GM12878 (cell line): ENCODE measurements around the gene KIAA1671. TPM values are rescaled to one million over a fixed set of nuclear protein-coding genes. Genes with fewer than 3 reads are reported as not detected.

ENCODE experiments used
- ATAC-seq: fragments of 200-7000 bp; cut with Tn5 transposase; 3 replicates; pipeline ENCODE4 v1.9.1; 2020; ENCODE audit warnings: mild to moderate bottlenecking, moderate library complexity
- BruUV-seq: library from RNA; stranded (reverse); fragments of 400-500 nt; replicated peaks from 2 replicates; lab custom pipeline; 2021; lab: Mats Ljungman, UMichigan
- CTCF ChIA-PET: fragments of 300-600 bp; sonication (Branson Sonifier 250); formaldehyde crosslinking; extraction: SDS; loops from one replicate; lab custom pipeline; 2021; ENCODE audit warnings: inconsistent platforms; lab: Yijun Ruan, JAX
- POLR2A ChIA-PET: fragments of 350-600 bp; formaldehyde crosslinking; extraction: SDS; loops from one replicate; lab custom pipeline; 2021; ENCODE audit warnings: inconsistent platforms; lab: Charles Lee
- RAD21 ChIA-PET: fragments of 300-600 bp; sonication (Branson Sonifier 250); formaldehyde crosslinking; loops from one replicate; lab custom pipeline; 2023; ENCODE audit warnings: antibody characterized with exemption; ENCODE audit not compliant: unreplicated experiment; lab: Charles Lee
- SMC1A ChIA-PET: fragments of 300-600 bp; sonication (Branson Sonifier 250); formaldehyde crosslinking; loops from one replicate; lab custom pipeline; 2023; ENCODE audit not compliant: unreplicated experiment, uncharacterized antibody; lab: Charles Lee
- DNase-seq: peaks from one replicate; pipeline ENCODE4 v3.0.0-alpha.2; 2011; ENCODE audit warnings: low read depth, low spot score
- FAIRE-seq: peaks from 3 replicates; lab custom pipeline; 2011; peaks lifted over from hg19 to GRCh38; lab: Jason Lieb, UNC
- H2AFZ ChIP-seq: 2 replicates; pipeline ENCODE4 v1.6.0; 2011; ENCODE audit warnings: low read depth, low read length, control low read depth; ENCODE audit not compliant: control insufficient read depth
- H3K27ac ChIP-seq: 2 replicates; pipeline ENCODE4 v1.5.1; 2011; ENCODE audit warnings: control low read depth; ENCODE audit not compliant: control insufficient read depth, insufficient read depth
- H3K27me3 ChIP-seq, 2 experiments: replicated peaks in 1 of 2; 2 replicates each; pipeline versions ENCODE4 v1.6.0 to v1.6.1; 2011; ENCODE audit warnings: low read length in 1 of 2; ENCODE audit not compliant: control insufficient read depth in 2 of 2, insufficient read depth in 2 of 2
- H3K36me3 ChIP-seq, 2 experiments: 2 replicates each; pipeline ENCODE4 v1.5.1; 2011; ENCODE audit warnings: low read length in 1 of 2; ENCODE audit not compliant: control insufficient read depth in 2 of 2, insufficient read depth in 2 of 2
- H3K4me1 ChIP-seq: 2 replicates; pipeline ENCODE4 v1.6.1; 2011; ENCODE audit warnings: mild to moderate bottlenecking, low read length, moderate library complexity, mixed read lengths; ENCODE audit not compliant: control insufficient read depth, insufficient read depth
- H3K4me2 ChIP-seq: 2 replicates; pipeline ENCODE4 v1.6.0; 2011; ENCODE audit warnings: control low read depth; ENCODE audit not compliant: control insufficient read depth, insufficient read depth
- H3K4me3 ChIP-seq: fragments of 200-600 bp; sonication (generic); 2 replicates; pipeline ENCODE4 v1.5.1; 2016
- H3K79me2 ChIP-seq: 2 replicates; pipeline ENCODE4 v1.6.0; 2011; ENCODE audit warnings: low read length; ENCODE audit not compliant: control insufficient read depth, insufficient read depth
- H3K9ac ChIP-seq: 2 replicates; pipeline ENCODE4 v1.8.0; 2011; ENCODE audit warnings: low read length, control low read depth, mixed read lengths; ENCODE audit not compliant: control insufficient read depth, insufficient read depth
- H3K9me3 ChIP-seq: replicated peaks from 3 replicates; pipeline ENCODE4 v1.5.1; 2011; ENCODE audit warnings: mild to moderate bottlenecking, low read length; ENCODE audit not compliant: control insufficient read depth, insufficient read depth
- H4K20me1 ChIP-seq: 2 replicates; pipeline ENCODE4 v1.6.0; 2011; ENCODE audit not compliant: control insufficient read depth, insufficient read depth
- BRCA1 ChIP-seq: IDR thresholded peaks from 2 replicates; pipeline ENCODE4 v1.6.1; 2011; ENCODE audit warnings: low read depth, low read length, improper control_type of control experiment
- FOS ChIP-seq: IDR thresholded peaks from 3 replicates; pipeline ENCODE4 v1.6.1; 2011; ENCODE audit warnings: borderline replicate concordance; ENCODE audit not compliant: insufficient read length; ENCODE audit errors: extremely low read depth
- GATAD2B ChIP-seq: fragments of 450-650 bp; conservative IDR thresholded peaks from 2 replicates; pipeline ENCODE4 v1.6.1; 2017; ENCODE audit warnings: low read depth, mild to moderate bottlenecking, moderate library complexity
- SKIL ChIP-seq: fragments of 450-650 bp; IDR thresholded peaks from 2 replicates; pipeline ENCODE4 v1.6.1; 2017; ENCODE audit warnings: mild to moderate bottlenecking, low read depth, inconsistent platforms; ENCODE audit not compliant: poor library complexity, severe bottlenecking
- ZBTB4 ChIP-seq: fragments of 450-650 bp; formaldehyde crosslinking; IDR thresholded peaks from 2 replicates; pipeline ENCODE4 v1.4.0; 2022; ENCODE audit warnings: mild to moderate bottlenecking, moderate library complexity
- WGBS: methylation state at CpG from one replicate; pipeline ENCODE4 v1.1.6; 2016; ENCODE audit warnings: low lambda C conversion rate; ENCODE audit not compliant: insufficient replicate concordance, insufficient coverage; ENCODE audit errors: missing lambda C conversion rate; 5-methylcytosine and 5-hydroxymethylcytosine counted together
- in situ Hi-C: fragments of 300-500 bp; cut with MboI; formaldehyde crosslinking; loops from 9 replicates; pipeline ENCODE4 v1.14.3; 2018; ENCODE audit warnings: mixed read lengths
- intact Hi-C: fragments of 100-400 bp; cut with micrococcal nuclease; formaldehyde crosslinking; loops from one replicate; pipeline ENCODE4 v1.14.2; 2022; ENCODE audit not compliant: unreplicated experiment
- polyA plus RNA-seq, 11 experiments: library from polyadenylated mRNA; depleted of rRNA in 4 of 11; unstranded in 6 of 11; stranded (reverse) in 5 of 11; fragments of >200 nt; fragmentation: Nextera tagmentation in 4 of 11; fragmentation: Illumina TruSeq in 1 of 11; extraction: Ambion mirVana in 4 of 11; extraction: Trizol in 1 of 11; gene quantifications; 1 replicate in 1 of 11; 2 replicates in 10 of 11; pipeline versions ENCODE4 v1.2.1 to v1.2.3, GENCODE V29; 2011 to 2016; ENCODE audit warnings: inconsistent platforms in 2 of 11, missing spikeins in 2 of 11, low read depth in 1 of 11
- total RNA-seq, 4 experiments: library from RNA; depleted of rRNA in 3 of 4; stranded (reverse); fragments of >200 nt in 3 of 4; fragmentation: Illumina TruSeq in 1 of 4; extraction: Trizol in 1 of 4; gene quantifications; 2 replicates each; pipeline versions ENCODE4 v1.2.1 to v1.2.3, GENCODE V29; 2013 to 2021
- TF ChIP-seq, protein P1 (sequence below): fragments of 450-650 bp; IDR thresholded peaks from 2 replicates; pipeline ENCODE4 v1.6.1; 2016; ENCODE audit warnings: mild to moderate bottlenecking, moderate library complexity, borderline replicate concordance

The KIAA1671 gene
- total and polyA plus RNA-seq, 10 of the 15 experiments (the other 5 are each of a cell fraction or from before 2014, with no cell fraction given), result 0.05 to 2.7 (median 0.33) TPM

DNA sequence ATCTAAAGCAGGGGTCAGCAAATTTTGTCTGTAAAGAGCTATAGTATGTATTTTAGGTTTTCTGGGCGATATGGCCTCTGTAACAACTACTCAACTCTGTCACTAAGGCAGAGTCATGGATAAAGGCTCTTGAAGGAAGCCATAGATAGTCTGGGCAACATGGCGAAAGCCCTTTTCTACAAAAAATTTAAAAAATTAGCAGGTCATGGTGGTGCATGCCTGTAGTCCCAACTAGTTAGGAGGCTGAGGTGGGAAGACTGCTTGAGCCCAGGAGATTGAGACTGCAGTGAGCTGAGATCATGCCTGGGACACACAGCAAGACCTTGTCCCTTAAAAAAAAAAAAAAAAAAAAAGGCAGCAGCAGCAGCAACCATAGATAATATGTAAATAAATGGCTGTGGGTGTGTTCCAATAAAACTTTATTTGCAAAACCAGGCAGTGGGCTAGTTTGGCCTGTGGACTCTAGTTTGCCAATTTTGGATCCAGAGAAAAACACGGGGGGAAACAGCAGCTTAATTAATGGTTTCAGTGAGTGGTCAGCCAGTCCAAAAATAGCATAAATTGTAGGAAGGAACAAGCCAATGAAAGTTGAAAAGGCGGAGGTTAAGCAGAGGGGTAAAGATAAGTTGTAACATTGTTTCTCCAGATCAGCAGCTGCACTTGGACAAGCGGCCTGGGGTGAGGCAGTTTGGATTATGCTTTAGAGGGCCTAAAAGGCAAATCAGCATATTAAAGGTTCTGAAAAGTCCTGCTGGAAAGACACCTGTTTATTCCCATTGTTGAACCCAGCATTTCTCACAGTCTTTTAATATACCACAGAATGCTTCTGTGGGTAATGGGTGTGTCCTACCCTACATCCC, 62.6 kb downstream of the KIAA1671 start:
- BruUV-seq, result no TSS peak
- no peaks in the 10 kb centered on the region for H4K20me1 ChIP-seq
- H3K4me2 ChIP-seq, result no peak overlapping the region
- ChIA-PET POLR2A (interaction anchor here (0.7 kb wide), 1 partner anchor 819 kb away, joined by 5 read pairs; no protein-coding TSS in a partner anchor), RAD21 (interaction anchor here (1.2 kb wide), 1 partner anchor 11 kb away, joined by 3 read pairs; no protein-coding TSS in a partner anchor), SMC1A (no interaction called here), CTCF (interaction anchor here (0.6 kb wide), 1 partner anchor 710 kb away, joined by 3 read pairs; no protein-coding TSS in a partner anchor)
- no peak overlapping the region for H2AFZ ChIP-seq
- H3K4me1 ChIP-seq, result no peaks in the 10 kb centered on the region
- ATAC-seq (no peak), FAIRE-seq (no peak), DNase-seq (no peak)
- 3% methylated on average over 5 of the region's 5 CpGs for WGBS
- no peaks in the 10 kb centered on the region for H3K36me3 ChIP-seq
- H3K4me3 ChIP-seq, result no peak overlapping the region
- TF ChIP-seq SKIL (no peak), BRCA1 (no peak), GATAD2B (no peak), FOS (no peak), ZBTB4 (CRISPR knock-in tag) (no peak)
- TF ChIP-seq, protein P1, sequence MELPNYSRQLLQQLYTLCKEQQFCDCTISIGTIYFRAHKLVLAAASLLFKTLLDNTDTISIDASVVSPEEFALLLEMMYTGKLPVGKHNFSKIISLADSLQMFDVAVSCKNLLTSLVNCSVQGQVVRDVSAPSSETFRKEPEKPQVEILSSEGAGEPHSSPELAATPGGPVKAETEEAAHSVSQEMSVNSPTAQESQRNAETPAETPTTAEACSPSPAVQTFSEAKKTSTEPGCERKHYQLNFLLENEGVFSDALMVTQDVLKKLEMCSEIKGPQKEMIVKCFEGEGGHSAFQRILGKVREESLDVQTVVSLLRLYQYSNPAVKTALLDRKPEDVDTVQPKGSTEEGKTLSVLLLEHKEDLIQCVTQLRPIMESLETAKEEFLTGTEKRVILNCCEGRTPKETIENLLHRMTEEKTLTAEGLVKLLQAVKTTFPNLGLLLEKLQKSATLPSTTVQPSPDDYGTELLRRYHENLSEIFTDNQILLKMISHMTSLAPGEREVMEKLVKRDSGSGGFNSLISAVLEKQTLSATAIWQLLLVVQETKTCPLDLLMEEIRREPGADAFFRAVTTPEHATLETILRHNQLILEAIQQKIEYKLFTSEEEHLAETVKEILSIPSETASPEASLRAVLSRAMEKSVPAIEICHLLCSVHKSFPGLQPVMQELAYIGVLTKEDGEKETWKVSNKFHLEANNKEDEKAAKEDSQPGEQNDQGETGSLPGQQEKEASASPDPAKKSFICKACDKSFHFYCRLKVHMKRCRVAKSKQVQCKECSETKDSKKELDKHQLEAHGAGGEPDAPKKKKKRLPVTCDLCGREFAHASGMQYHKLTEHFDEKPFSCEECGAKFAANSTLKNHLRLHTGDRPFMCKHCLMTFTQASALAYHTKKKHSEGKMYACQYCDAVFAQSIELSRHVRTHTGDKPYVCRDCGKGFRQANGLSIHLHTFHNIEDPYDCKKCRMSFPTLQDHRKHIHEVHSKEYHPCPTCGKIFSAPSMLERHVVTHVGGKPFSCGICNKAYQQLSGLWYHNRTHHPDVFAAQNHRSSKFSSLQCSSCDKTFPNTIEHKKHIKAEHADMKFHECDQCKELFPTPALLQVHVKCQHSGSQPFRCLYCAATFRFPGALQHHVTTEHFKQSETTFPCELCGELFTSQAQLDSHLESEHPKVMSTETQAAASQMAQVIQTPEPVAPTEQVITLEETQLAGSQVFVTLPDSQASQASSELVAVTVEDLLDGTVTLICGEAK, result peak; percentile 49
- no peaks in the 10 kb centered on the region for H3K9me3 ChIP-seq
- H3K27ac ChIP-seq, result no peak overlapping the region
- no peak overlapping the region for H3K9ac ChIP-seq
- no peaks in the 10 kb centered on the region for H3K27me3 ChIP-seq
- H3K79me2 ChIP-seq, result no peaks in the 10 kb centered on the region
- intact Hi-C loops, result no loop called here
- in situ Hi-C loops, result no loop called here
